Posterior vena cava (tissue), 2 donors: ENCODE results near the gene GPR183. TPM values are rescaled to one million over a fixed set of nuclear protein-coding genes. Genes with fewer than 3 reads are reported as not detected.

Experiments used
- DNase-seq: peaks from one replicate; pipeline ENCODE4 v3.0.0-alpha.2; 2020; ENCODE audit warnings: low spot score
- intact Hi-C, 2 donors: fragments of 100-400 bp; cut with DNase I; formaldehyde crosslinking; loops; one replicate each; pipeline versions ENCODE4 v1.14.1 to v1.14.2; 2022 to 2023
- total RNA-seq, 2 donors: library from RNA; stranded (reverse); fragmentation: NEBNext Ultra II Directional; extraction: Animal tissue kit (Norgen Biotek cat#: 25700); gene quantifications; one replicate each; pipeline ENCODE4 v1.2.1, GENCODE V29; 2021
- donor health status: DM: yes; HTN: yes; CAD: no.
- donor health status: DM: yes; HTN: yes; CAD: no.

The GPR183 gene
- total RNA-seq, 2 donors from 2014 or later = 12.1 to 14.7 TPM

- intact Hi-C loops = no loop called here
- no peak for DNase-seq
These were observed 27.0 kb downstream of the GPR183 start for GRCh38 chr13:99280166-99280565.

GRCh38 chr13:99279637-99280036 is 27.6 kb downstream of the GPR183 start:
- DNase-seq = no peak
- intact Hi-C loops = loop anchor here (5.0 kb wide), 2 partner anchors 153 to 158 kb away; no protein-coding TSS in a partner anchor

GRCh38 chr13:99278843-99279242 is 28.4 kb downstream of the GPR183 start:
- intact Hi-C loops = loop anchor here (5.0 kb wide), 2 partner anchors 153 to 158 kb away; no protein-coding TSS in a partner anchor
- no peak for DNase-seq

GRCh38 chr13:99278200-99278599 is 29.0 kb downstream of the GPR183 start:
- DNase-seq = no peak
- intact Hi-C loops = loop anchor here (5.0 kb wide), 2 partner anchors 154 to 159 kb away; no protein-coding TSS in a partner anchor

- intact Hi-C loops = loop anchor here (5.0 kb wide), 2 partner anchors 155 to 160 kb away; no protein-coding TSS in a partner anchor
- DNase-seq = no peak
These were observed 29.6 kb downstream of the GPR183 start for GRCh38 chr13:99277629-99278028.

- intact Hi-C loops = loop anchor here (5.0 kb wide), 2 partner anchors 156 to 161 kb away; no protein-coding TSS in a partner anchor
- DNase-seq = no peak
These were observed 30.5 kb downstream of the GPR183 start for GRCh38 chr13:99276706-99277105.

- DNase-seq = no peak
- intact Hi-C loops = loop anchor here (5.0 kb wide), 2 partner anchors 157 to 162 kb away; no protein-coding TSS in a partner anchor
These were observed 32.1 kb downstream of the GPR183 start for GRCh38 chr13:99275093-99275469.

- DNase-seq = no peak
- intact Hi-C loops = no loop called here
These were observed 34.1 kb downstream of the GPR183 start for GRCh38 chr13:99273128-99273527.

- DNase-seq = no peak
- intact Hi-C loops = no loop called here
These were observed 34.7 kb downstream of the GPR183 start for GRCh38 chr13:99272481-99272880.

GRCh38 chr13:99271249-99271648 is 36.0 kb downstream of the GPR183 start:
- DNase-seq = no peak
- intact Hi-C loops = no loop called here

- DNase-seq = no peak
These were observed 36.7 kb downstream of the GPR183 start for GRCh38 chr13:99270518-99270917.

GRCh38 chr13:99269627-99270241 is 37.5 kb downstream of the GPR183 start:
- intact Hi-C loops = loop anchor here in 1 of 2 donors (5.0 kb wide), 1 partner anchor 92 kb away; no protein-coding TSS in a partner anchor
- no peak for DNase-seq

More at GRCh38 chr13:99270518-99270917, 36.7 kb downstream of the GPR183 start:
- intact Hi-C loops = no loop called here

GRCh38 chr13:99268822-99269221 is 38.4 kb downstream of the GPR183 start:
- intact Hi-C loops = loop anchor here in 1 of 2 donors (5.0 kb wide), 1 partner anchor 92 kb away; no protein-coding TSS in a partner anchor
- DNase-seq = no peak

- DNase-seq = no peak
- intact Hi-C loops = loop anchor here in 1 of 2 donors (5.0 kb wide), 1 partner anchor 91 kb away; no protein-coding TSS in a partner anchor
These were observed 39.3 kb downstream of the GPR183 start for GRCh38 chr13:99267927-99268326.

GRCh38 chr13:99266827-99267226 is 40.4 kb downstream of the GPR183 start:
- DNase-seq = no peak
- intact Hi-C loops = loop anchor here in 1 of 2 donors (5.0 kb wide), 1 partner anchor 90 kb away; no protein-coding TSS in a partner anchor

- DNase-seq = no peak
- intact Hi-C loops = loop anchor here in 1 of 2 donors (5.0 kb wide), 1 partner anchor 89 kb away; no protein-coding TSS in a partner anchor
These were observed 41.3 kb downstream of the GPR183 start for GRCh38 chr13:99265821-99266426.

- intact Hi-C loops = loop anchor here in 1 of 2 donors (5.0 kb wide), 1 partner anchor 88 kb away; no protein-coding TSS in a partner anchor
- no peak for DNase-seq
These were observed 41.9 kb downstream of the GPR183 start for GRCh38 chr13:99265162-99265800.

- no peak for DNase-seq
- intact Hi-C loops = loop anchor here in 1 of 2 donors (1.0 kb wide), 1 partner anchor 26 kb away; no protein-coding TSS in a partner anchor
These were observed 43.1 kb downstream of the GPR183 start for GRCh38 chr13:99264051-99264450.

GRCh38 chr13:99263126-99263785 is 43.9 kb downstream of the GPR183 start:
- no peak for DNase-seq
- intact Hi-C loops = no loop called here
